GM23338 (cell line): Measurements from ENCODE around the gene BCL2A1. TPM values are rescaled to one million over a fixed set of nuclear protein-coding genes. Genes with fewer than 3 reads are reported as not detected.

ENCODE experiments used
- ATAC-seq: fragments of 200-7000 bp; cut with Tn5 transposase; 3 replicates; pipeline ENCODE4 v1.9.1; 2020
- DNase-seq: peaks from one replicate; pipeline ENCODE4 v3.0.0-alpha.2; 2015; ENCODE audit warnings: low spot score
- H2AFZ ChIP-seq: fragments of 200-600 bp; sonication (generic); 2 replicates; pipeline ENCODE4 v1.8.0; 2016; ENCODE audit warnings: antibody characterized with exemption, mild to moderate bottlenecking, moderate library complexity
- H3F3A ChIP-seq: fragments of 200-600 bp; sonication (generic); replicated peaks from 2 replicates; pipeline ENCODE4 v1.8.0; 2017; ENCODE audit warnings: antibody characterized with exemption, mixed run types, low read depth
- H3K27ac ChIP-seq: fragments of 200-600 bp; sonication (generic); 2 replicates; pipeline ENCODE4 v1.6.1; 2016; ENCODE audit warnings: low read depth
- H3K27me3 ChIP-seq: fragments of 200-600 bp; sonication (generic); 2 replicates; pipeline ENCODE4 v1.8.0; 2016; ENCODE audit warnings: mild to moderate bottlenecking, mixed run types, moderate library complexity; ENCODE audit not compliant: insufficient read depth
- H3K36me3 ChIP-seq: fragments of 200-600 bp; sonication (generic); 2 replicates; pipeline ENCODE4 v1.8.0; 2016; ENCODE audit warnings: mild to moderate bottlenecking; ENCODE audit not compliant: insufficient read depth
- H3K4me1 ChIP-seq: fragments of 200-600 bp; sonication (generic); 2 replicates; pipeline ENCODE4 v1.8.0; 2016; ENCODE audit warnings: mild to moderate bottlenecking, moderate library complexity; ENCODE audit not compliant: insufficient read depth
- H3K4me2 ChIP-seq: fragments of 200-600 bp; sonication (generic); 2 replicates; pipeline ENCODE4 v1.7.1; 2017; ENCODE audit warnings: mixed run types
- H3K4me3 ChIP-seq: fragments of 200-600 bp; sonication (generic); 2 replicates; pipeline ENCODE4 v1.6.1; 2016; ENCODE audit warnings: mixed run types
- H3K79me2 ChIP-seq: fragments of 200-600 bp; sonication (generic); replicated peaks from 2 replicates; pipeline ENCODE4 v1.8.0; 2017; ENCODE audit warnings: mild to moderate bottlenecking; ENCODE audit not compliant: insufficient read depth
- H3K9me2 ChIP-seq: fragments of 200-600 bp; sonication (generic); 2 replicates; pipeline ENCODE4 v1.8.0; 2017; ENCODE audit not compliant: insufficient read depth
- H4K20me1 ChIP-seq: fragments of 200-600 bp; sonication (generic); replicated peaks from 2 replicates; pipeline ENCODE4 v1.8.0; 2017; ENCODE audit warnings: mild to moderate bottlenecking; ENCODE audit not compliant: insufficient read depth
- H3K27ac Mint-ChIP-seq: 2 replicates; pipeline ENCODE4 v1.8.0; 2020; ENCODE audit warnings: inconsistent platforms, mild to moderate bottlenecking, moderate library complexity, mixed read lengths
- H3K27me3 Mint-ChIP-seq: 3 replicates; pipeline ENCODE4 v1.8.0; 2022; ENCODE audit warnings: low read depth, mild to moderate bottlenecking, moderate library complexity, mixed read lengths, inconsistent platforms; ENCODE audit not compliant: insufficient read depth, poor library complexity
- H3K36me3 Mint-ChIP-seq: 3 replicates; pipeline ENCODE4 v1.8.0; 2021; ENCODE audit warnings: low read depth, mild to moderate bottlenecking, inconsistent platforms, moderate library complexity, mixed read lengths
- H3K4me1 Mint-ChIP-seq: 3 replicates; pipeline ENCODE4 v1.8.0; 2020; ENCODE audit warnings: mild to moderate bottlenecking, inconsistent platforms, mixed read lengths
- H3K4me3 Mint-ChIP-seq: 3 replicates; pipeline ENCODE4 v1.8.0; 2021; ENCODE audit warnings: moderate library complexity, mild to moderate bottlenecking, inconsistent platforms, mixed read lengths
- H3K9me3 Mint-ChIP-seq: 3 replicates; pipeline ENCODE4 v1.8.0; 2020; ENCODE audit warnings: moderate library complexity, mild to moderate bottlenecking, inconsistent platforms, mixed read lengths
- CREB1 ChIP-seq: fragments of 250-450 bp; sonication (Bioruptor Pico); IDR thresholded peaks from 2 replicates; pipeline ENCODE4 v1.5.0; 2020; ENCODE audit warnings: low read depth, mild to moderate bottlenecking, moderate library complexity
- EZH2 ChIP-seq: fragments of 200-600 bp; sonication (generic); IDR thresholded peaks from one replicate; pipeline ENCODE4 v1.8.0; 2017; ENCODE audit warnings: antibody characterized with exemption, mild to moderate bottlenecking, low read depth; ENCODE audit not compliant: unreplicated experiment
- EZH2phosphoT487 ChIP-seq: fragments of 200-600 bp; sonication (generic); IDR thresholded peaks from one replicate; pipeline ENCODE4 v1.8.1; 2018; ENCODE audit warnings: antibody characterized with exemption; ENCODE audit not compliant: unreplicated experiment
- JUNB ChIP-seq: IDR thresholded peaks from one replicate; pipeline ENCODE4 v1.6.1; 2016; ENCODE audit warnings: antibody characterized with exemption; ENCODE audit not compliant: unreplicated experiment
- NANOG ChIP-seq: IDR thresholded peaks from 2 replicates; pipeline ENCODE4 v1.6.1; 2016; ENCODE audit warnings: antibody characterized with exemption, borderline replicate concordance
- POLR2AphosphoS5 ChIP-seq: IDR thresholded peaks from 2 replicates; pipeline ENCODE4 v1.6.1; 2016; ENCODE audit warnings: antibody characterized with exemption, low read depth
- STAT1 ChIP-seq: IDR thresholded peaks from one replicate; pipeline ENCODE4 v1.6.1; 2016; ENCODE audit warnings: antibody characterized with exemption; ENCODE audit not compliant: unreplicated experiment
- ZNF114 ChIP-seq: fragments of 250-450 bp; sonication (Bioruptor Pico); IDR thresholded peaks from 2 replicates; pipeline ENCODE4 v1.5.0; 2020; ENCODE audit warnings: mild to moderate bottlenecking, moderate library complexity
- ZNF331 ChIP-seq: fragments of 250-450 bp; sonication (Bioruptor Pico); IDR thresholded peaks from 2 replicates; pipeline ENCODE4 v1.5.0; 2020; ENCODE audit warnings: low read depth, mild to moderate bottlenecking, moderate library complexity
- polyA plus RNA-seq: library from polyadenylated mRNA; unstranded; fragments of >200 nt; fragmentation: Nextera tagmentation; extraction: Ambion mirVana; gene quantifications from 2 replicates; pipeline ENCODE4 v1.2.1, GENCODE V29; 2016
- total RNA-seq: library from RNA; depleted of rRNA; stranded (reverse); fragments of >200 nt; shearing (Covaris generic); gene quantifications from 2 replicates; pipeline ENCODE4 v1.2.3, GENCODE V29; 2014
- TF ChIP-seq, protein P1 (sequence below): IDR thresholded peaks from 2 replicates; pipeline ENCODE4 v1.6.1; 2016; ENCODE audit warnings: antibody characterized with exemption
- TF ChIP-seq, protein P2 (sequence below): IDR thresholded peaks from one replicate; pipeline ENCODE4 v1.6.1; 2018; ENCODE audit warnings: antibody characterized with exemption; ENCODE audit not compliant: unreplicated experiment
- TF ChIP-seq, protein P3 (sequence below), 2 experiments: fragments of 200-600 bp in 1 of 2; sonication (generic) in 1 of 2; conservative IDR thresholded peaks; 2 replicates each; pipeline versions ENCODE4 v1.5.1 to v1.6.1; 2016 to 2017; ENCODE audit warnings: antibody characterized with exemption in 2 of 2, low read depth in 2 of 2, mild to moderate bottlenecking in 2 of 2, moderate library complexity in 1 of 2

BCL2A1 gene
- total and polyA plus RNA-seq, 2 experiments from 2014 or later = not detected

DNA sequence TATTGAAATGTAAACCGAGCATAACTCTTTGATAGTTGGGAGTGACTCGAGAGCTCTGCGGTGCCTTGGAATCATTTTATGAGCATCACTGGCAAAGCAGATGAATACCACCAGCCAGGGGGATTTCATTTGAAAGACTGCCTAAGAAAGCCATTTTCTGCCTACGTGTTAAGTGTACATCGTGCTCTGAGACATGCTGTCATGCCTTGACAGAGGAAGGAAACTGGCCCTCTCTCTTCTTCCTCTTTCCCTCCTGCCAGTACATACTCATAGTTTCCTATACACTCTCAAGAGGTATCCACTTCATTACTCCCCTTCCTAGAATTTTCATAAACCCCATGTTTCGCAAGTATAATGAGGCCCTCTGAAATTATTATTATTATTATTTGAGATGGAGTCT, 8.8 kb downstream of the BCL2A1 start (continued):
- TF ChIP-seq, protein P1, sequence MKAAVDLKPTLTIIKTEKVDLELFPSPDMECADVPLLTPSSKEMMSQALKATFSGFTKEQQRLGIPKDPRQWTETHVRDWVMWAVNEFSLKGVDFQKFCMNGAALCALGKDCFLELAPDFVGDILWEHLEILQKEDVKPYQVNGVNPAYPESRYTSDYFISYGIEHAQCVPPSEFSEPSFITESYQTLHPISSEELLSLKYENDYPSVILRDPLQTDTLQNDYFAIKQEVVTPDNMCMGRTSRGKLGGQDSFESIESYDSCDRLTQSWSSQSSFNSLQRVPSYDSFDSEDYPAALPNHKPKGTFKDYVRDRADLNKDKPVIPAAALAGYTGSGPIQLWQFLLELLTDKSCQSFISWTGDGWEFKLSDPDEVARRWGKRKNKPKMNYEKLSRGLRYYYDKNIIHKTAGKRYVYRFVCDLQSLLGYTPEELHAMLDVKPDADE = no peak
- TF ChIP-seq CREB1 (no peak), ZNF331 (no peak), STAT1 (no peak)
- TF ChIP-seq, protein P2, sequence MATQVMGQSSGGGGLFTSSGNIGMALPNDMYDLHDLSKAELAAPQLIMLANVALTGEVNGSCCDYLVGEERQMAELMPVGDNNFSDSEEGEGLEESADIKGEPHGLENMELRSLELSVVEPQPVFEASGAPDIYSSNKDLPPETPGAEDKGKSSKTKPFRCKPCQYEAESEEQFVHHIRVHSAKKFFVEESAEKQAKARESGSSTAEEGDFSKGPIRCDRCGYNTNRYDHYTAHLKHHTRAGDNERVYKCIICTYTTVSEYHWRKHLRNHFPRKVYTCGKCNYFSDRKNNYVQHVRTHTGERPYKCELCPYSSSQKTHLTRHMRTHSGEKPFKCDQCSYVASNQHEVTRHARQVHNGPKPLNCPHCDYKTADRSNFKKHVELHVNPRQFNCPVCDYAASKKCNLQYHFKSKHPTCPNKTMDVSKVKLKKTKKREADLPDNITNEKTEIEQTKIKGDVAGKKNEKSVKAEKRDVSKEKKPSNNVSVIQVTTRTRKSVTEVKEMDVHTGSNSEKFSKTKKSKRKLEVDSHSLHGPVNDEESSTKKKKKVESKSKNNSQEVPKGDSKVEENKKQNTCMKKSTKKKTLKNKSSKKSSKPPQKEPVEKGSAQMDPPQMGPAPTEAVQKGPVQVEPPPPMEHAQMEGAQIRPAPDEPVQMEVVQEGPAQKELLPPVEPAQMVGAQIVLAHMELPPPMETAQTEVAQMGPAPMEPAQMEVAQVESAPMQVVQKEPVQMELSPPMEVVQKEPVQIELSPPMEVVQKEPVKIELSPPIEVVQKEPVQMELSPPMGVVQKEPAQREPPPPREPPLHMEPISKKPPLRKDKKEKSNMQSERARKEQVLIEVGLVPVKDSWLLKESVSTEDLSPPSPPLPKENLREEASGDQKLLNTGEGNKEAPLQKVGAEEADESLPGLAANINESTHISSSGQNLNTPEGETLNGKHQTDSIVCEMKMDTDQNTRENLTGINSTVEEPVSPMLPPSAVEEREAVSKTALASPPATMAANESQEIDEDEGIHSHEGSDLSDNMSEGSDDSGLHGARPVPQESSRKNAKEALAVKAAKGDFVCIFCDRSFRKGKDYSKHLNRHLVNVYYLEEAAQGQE = no peak

DNA sequence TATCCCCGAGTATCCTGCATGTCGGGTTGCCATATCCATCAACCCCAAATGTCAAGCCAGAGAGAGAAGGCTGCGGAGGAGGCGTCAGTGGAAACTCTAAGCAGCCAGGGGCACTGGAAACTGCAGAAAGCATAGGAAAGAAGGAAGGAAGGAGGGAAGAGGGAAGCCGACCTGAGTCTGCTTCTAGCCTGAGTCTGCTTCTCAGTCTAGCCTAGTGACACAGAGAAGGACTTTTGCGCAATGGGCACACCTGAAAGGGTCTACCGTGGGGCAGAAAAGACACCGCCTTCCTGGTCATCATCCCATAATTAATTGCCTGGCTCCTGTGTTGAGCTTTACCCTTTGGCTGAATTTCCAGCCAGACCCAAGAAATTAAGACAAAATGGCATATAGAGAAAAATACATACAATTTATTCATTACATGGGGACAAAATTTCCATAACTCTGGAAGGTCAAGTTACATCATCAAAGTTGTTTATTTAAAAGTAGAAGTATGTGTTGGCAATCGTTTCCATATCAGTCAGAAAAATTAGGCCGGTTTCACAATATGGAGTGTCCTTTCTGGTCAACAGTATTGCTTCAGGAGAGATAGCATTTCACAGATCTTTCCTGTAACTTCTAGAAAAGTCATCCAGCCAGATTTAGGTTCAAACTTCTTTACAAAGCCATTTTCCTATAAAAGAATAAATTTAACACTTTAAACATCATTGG, 10.3 kb downstream of the BCL2A1 start:
- Histone ChIP-seq H3K79me2 (no peaks in the 10 kb centered on the region), H3K27ac (no peak overlapping the region), H4K20me1 (no peaks in the 10 kb centered on the region), H3K27me3 (no peaks in the 10 kb centered on the region), H3K4me1 (no peaks in the 10 kb centered on the region), H3K4me2 (no peak overlapping the region), H2AFZ (0 out of 2 replicates have a peak overlapping the region, but pooled peaks have one; percentile 56), H3F3A (no peaks in the 10 kb centered on the region), H3K4me3 (no peak overlapping the region), H3K9me2 (no peaks in the 10 kb centered on the region), H3K36me3 (no peaks in the 10 kb centered on the region)
- Mint-ChIP-seq H3K4me1 (no peaks in the 10 kb centered on the region), H3K27me3 (no peaks in the 10 kb centered on the region), H3K27ac (no peak overlapping the region), H3K4me3 (no peak overlapping the region), H3K36me3 (no peaks in the 10 kb centered on the region), H3K9me3 (no peaks in the 10 kb centered on the region)
- no peak for DNase-seq
- no peak for ATAC-seq
- no peak for TF ChIP-seq EZH2
- TF ChIP-seq, protein P1 = no peak
- TF ChIP-seq POLR2AphosphoS5 = no peak
- no peak for TF ChIP-seq JUNB
- no peak for TF ChIP-seq NANOG
- no peak for TF ChIP-seq ZNF331
- TF ChIP-seq STAT1 = no peak
- no peak for TF ChIP-seq CREB1
- TF ChIP-seq, protein P3, sequence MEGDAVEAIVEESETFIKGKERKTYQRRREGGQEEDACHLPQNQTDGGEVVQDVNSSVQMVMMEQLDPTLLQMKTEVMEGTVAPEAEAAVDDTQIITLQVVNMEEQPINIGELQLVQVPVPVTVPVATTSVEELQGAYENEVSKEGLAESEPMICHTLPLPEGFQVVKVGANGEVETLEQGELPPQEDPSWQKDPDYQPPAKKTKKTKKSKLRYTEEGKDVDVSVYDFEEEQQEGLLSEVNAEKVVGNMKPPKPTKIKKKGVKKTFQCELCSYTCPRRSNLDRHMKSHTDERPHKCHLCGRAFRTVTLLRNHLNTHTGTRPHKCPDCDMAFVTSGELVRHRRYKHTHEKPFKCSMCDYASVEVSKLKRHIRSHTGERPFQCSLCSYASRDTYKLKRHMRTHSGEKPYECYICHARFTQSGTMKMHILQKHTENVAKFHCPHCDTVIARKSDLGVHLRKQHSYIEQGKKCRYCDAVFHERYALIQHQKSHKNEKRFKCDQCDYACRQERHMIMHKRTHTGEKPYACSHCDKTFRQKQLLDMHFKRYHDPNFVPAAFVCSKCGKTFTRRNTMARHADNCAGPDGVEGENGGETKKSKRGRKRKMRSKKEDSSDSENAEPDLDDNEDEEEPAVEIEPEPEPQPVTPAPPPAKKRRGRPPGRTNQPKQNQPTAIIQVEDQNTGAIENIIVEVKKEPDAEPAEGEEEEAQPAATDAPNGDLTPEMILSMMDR (conservative IDR thresholded peaks at IDR 0.05; ENCODE audit: low read depth in 2 of 2) = no peak
- no peak for TF ChIP-seq EZH2phosphoT487
- no peak for TF ChIP-seq ZNF114
